ENCODE data around the gene KMT2C.

The KMT2C gene

GRCh38 chr7:152142976-152143595 lies 292.7 kb downstream of the KMT2C start:
- DNase-seq (ENCODE audit: low read depth in 2 of 2), result no peak

- DNase-seq (ENCODE audit: low read depth in 2 of 2), result no peak
Observed at GRCh38 chr7:152140560-152140959, 295.2 kb downstream of the KMT2C start.

- DNase-seq (ENCODE audit: low read depth in 2 of 2), result no peak
Observed at GRCh38 chr7:152140067-152140466, 295.7 kb downstream of the KMT2C start.

GRCh38 chr7:152137476-152138025 lies 298.3 kb downstream of the KMT2C start:
- DNase-seq (ENCODE audit: low read depth in 2 of 2), result no peak

- no peak for DNase-seq (ENCODE audit: low read depth in 2 of 2)
Observed at GRCh38 chr7:152136686-152137085, 299.1 kb downstream of the KMT2C start.

GRCh38 chr7:152133804-152134203 lies 302.0 kb downstream of the KMT2C start:
- DNase-seq (ENCODE audit: low read depth in 2 of 2), result no peak

- no peak for DNase-seq (ENCODE audit: low read depth in 2 of 2)
Observed at GRCh38 chr7:152132812-152133211, 303.0 kb downstream of the KMT2C start.

- DNase-seq (ENCODE audit: low read depth in 2 of 2), result no peak
Observed at GRCh38 chr7:152131981-152132494, 303.8 kb downstream of the KMT2C start.

GRCh38 chr7:152130658-152131590 lies 304.9 kb downstream of the KMT2C start:
- no peak for DNase-seq (ENCODE audit: low read depth in 2 of 2)

- DNase-seq (ENCODE audit: low read depth in 2 of 2), result no peak
Observed at GRCh38 chr7:152129682-152130081, 306.1 kb downstream of the KMT2C start.

- DNase-seq (ENCODE audit: low read depth in 2 of 2), result no peak
Observed at GRCh38 chr7:152128741-152129461, 306.9 kb downstream of the KMT2C start.

- no peak for DNase-seq (ENCODE audit: low read depth in 2 of 2)
Observed at GRCh38 chr7:152128252-152128651, 307.6 kb downstream of the KMT2C start.

- no peak for DNase-seq (ENCODE audit: low read depth in 2 of 2)
Observed at GRCh38 chr7:152127229-152127628, 308.6 kb downstream of the KMT2C start.

GRCh38 chr7:152126741-152127140 lies 309.1 kb downstream of the KMT2C start:
- DNase-seq (ENCODE audit: low read depth in 2 of 2), result no peak

GRCh38 chr7:152122540-152122939 lies 313.3 kb downstream of the KMT2C start:
- DNase-seq (ENCODE audit: low read depth in 2 of 2), result no peak

- DNase-seq (ENCODE audit: low read depth in 2 of 2), result no peak
Observed at GRCh38 chr7:152121432-152121831, 314.4 kb downstream of the KMT2C start.

- DNase-seq (ENCODE audit: low read depth in 2 of 2), result no peak
Observed at GRCh38 chr7:152120776-152121175, 315.0 kb downstream of the KMT2C start.

- DNase-seq (ENCODE audit: low read depth in 2 of 2), result no peak
Observed at GRCh38 chr7:152120210-152120609, 315.6 kb downstream of the KMT2C start.

- no peak for DNase-seq (ENCODE audit: low read depth in 2 of 2)
Observed at GRCh38 chr7:152117356-152117755, 318.4 kb downstream of the KMT2C start.

GRCh38 chr7:152115021-152115718 lies 320.6 kb downstream of the KMT2C start:
- DNase-seq (ENCODE audit: low read depth in 2 of 2), result no peak

GRCh38 chr7:152112829-152113228 lies 323.0 kb downstream of the KMT2C start:
- DNase-seq (ENCODE audit: low read depth in 2 of 2), result no peak
